Measurements from ENCODE around the gene NCF4.

NCF4 gene

GRCh38 chr22:36838119-36839030, 22.4 kb upstream of the NCF4 start:
- no peak for DNase-seq

GRCh38 chr22:36839356-36840073, 21.3 kb upstream of the NCF4 start:
- DNase-seq, result no peak

GRCh38 chr22:36840106-36840505, 20.7 kb upstream of the NCF4 start:
- DNase-seq, result no peak

- DNase-seq, result no peak
These were observed 14.5 kb upstream of the NCF4 start for GRCh38 chr22:36846271-36846670.

- no peak for DNase-seq
These were observed 13.9 kb upstream of the NCF4 start for GRCh38 chr22:36846949-36847348.

DNA sequence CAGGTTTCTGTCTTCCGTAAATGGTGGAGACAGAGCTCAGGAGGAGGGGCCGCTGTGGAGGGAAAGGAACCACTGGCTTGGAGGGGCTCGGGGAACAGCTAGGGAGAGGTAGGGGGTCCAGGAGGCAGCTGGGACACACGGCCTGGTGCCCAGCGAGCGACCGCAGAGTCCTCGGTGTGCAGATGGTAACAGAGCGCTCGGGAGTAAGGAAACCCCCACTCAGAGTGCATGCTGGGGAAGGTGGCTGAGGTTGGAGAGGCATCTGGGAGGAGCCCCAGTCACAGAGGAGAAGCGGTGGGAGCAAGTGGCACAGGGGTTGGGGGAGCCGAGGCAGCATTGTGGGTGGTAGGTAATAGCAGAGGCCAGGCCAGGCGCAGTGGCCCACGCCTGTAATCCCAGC, 10.8 kb upstream of the NCF4 start:
- no peak for DNase-seq

- no peak for DNase-seq
These were observed 10.1 kb upstream of the NCF4 start for GRCh38 chr22:36850682-36851081.

GRCh38 chr22:36852056-36852973, 8.5 kb upstream of the NCF4 start:
- DNase-seq, result no peak

GRCh38 chr22:36853407-36854099, 7.3 kb upstream of the NCF4 start:
- peak; percentile 87 to 90 for DNase-seq

- no peak for DNase-seq
These were observed 5.3 kb upstream of the NCF4 start for GRCh38 chr22:36855478-36855877.

DNA sequence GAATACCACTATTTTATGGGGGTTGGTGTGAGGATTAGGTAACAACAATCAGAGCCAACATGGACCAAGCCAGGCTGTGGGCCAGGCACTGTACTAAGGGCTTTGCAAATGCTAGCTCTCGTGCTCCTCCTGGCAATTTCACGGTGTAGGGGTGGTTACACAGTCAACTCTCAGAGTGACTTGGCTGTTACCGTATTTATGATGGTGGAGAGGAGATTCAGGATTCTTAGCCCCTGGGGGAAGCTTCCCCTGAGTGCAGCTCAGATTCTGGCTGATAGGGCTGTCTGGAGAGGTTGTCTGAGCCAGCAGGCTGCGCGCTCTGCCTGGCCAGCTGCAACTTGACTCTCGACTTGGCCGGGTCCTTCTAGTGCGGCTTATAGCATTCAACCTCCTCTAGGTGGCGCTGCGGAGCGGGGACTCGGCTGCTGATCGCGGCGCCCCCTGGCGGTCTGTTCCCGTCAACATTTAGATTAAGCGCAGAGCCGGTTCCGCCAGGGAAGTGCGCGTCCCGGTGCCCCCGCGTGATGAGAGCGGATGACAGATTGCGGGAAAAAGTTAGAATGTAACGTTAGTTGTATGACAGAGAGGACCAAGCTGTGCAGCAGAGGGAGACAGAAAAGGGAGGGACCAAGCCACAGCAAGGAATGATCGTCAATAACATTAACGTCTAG, 4.5 kb upstream of the NCF4 start:
- DNase-seq, result peak; percentile 87 to 91

- no peak for DNase-seq
These were observed 4.0 kb upstream of the NCF4 start for GRCh38 chr22:36856792-36857135.

GRCh38 chr22:36858156-36858555, 2.6 kb upstream of the NCF4 start:
- DNase-seq, result no peak

DNA sequence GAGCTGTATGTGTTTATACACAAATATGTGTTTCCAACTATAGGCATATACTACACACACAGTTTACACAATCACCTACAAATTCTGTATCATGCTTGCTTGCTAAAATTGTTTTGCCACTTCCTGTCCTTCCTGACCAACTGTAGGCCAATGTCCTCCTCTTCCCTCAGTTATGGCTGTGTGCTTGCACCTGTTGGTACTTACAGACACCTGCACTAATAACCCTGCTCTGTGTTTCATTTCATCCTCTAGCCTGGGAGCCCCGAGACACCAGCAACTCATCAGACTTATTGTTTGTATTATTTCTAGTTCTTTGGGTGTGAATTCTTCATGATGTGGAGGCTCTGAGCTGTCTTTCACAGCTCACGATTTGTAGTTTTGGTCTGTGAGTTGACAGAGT, 1.8 kb upstream of the NCF4 start:
- no peak for DNase-seq

DNA sequence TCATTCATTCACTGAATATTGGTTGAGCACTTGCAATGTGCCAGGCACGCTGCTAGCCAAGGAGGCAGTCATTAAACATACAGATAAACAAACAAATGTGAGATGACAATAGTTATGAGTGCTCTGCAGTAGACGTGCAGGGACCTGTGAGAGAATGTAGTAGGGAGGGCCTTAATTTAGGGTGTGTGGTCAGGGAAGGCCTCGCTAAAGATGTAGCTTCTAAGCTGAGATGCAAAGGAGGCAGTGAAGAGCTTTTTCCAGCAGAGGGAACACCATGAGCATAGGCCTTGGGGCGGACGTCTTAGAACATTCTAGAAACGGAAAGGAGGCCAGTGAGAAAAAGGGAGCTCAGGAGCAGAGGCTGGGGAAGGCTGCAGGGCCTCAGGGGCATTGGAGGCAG, 789 bp upstream of the NCF4 start:
- no peak for DNase-seq

DNA sequence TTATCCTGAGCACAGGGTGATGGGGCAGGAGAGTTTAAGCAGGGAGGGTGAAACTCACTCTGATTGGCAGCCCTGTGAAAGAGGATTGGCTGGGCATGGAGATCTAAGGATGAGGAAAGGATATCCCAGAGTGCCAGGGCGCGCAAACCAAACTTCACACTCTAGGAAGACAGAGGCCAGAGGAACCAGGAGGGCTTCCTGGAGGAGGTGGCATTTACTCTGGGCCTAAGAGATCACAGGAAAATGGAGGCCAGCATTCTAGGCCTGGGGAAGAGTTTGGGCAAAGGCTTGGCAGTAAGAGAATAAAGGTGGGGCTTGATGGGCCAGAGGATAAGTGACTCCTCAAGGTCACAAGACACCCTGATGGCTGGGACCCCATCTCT, 377 bp upstream of the NCF4 start:
- no peak for DNase-seq

- peak in 1 of 2 donors; percentile 39 for DNase-seq
These were observed 1.7 kb downstream of the NCF4 start for GRCh38 chr22:36862251-36863242.

GRCh38 chr22:36863281-36863680, 2.5 kb downstream of the NCF4 start:
- no peak for DNase-seq

DNA sequence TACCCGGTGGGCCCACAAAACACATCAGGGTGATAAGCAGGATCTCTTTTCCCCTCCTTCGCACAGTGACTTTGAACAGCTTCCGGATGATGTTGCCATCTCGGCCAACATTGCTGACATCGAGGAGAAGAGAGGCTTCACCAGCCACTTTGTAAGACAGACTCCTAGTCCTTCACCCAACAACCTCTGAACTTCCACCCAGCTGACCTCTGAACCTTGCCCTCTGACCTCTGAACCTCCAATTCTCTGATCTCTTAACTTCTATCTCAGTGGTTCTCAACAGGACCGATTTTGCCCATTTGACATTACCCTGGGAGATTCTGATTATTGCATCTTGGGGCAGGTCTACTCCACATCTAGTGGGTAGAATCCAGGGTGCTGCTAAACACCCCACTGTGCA, 3.2 kb downstream of the NCF4 start:
- no peak for DNase-seq

DNA sequence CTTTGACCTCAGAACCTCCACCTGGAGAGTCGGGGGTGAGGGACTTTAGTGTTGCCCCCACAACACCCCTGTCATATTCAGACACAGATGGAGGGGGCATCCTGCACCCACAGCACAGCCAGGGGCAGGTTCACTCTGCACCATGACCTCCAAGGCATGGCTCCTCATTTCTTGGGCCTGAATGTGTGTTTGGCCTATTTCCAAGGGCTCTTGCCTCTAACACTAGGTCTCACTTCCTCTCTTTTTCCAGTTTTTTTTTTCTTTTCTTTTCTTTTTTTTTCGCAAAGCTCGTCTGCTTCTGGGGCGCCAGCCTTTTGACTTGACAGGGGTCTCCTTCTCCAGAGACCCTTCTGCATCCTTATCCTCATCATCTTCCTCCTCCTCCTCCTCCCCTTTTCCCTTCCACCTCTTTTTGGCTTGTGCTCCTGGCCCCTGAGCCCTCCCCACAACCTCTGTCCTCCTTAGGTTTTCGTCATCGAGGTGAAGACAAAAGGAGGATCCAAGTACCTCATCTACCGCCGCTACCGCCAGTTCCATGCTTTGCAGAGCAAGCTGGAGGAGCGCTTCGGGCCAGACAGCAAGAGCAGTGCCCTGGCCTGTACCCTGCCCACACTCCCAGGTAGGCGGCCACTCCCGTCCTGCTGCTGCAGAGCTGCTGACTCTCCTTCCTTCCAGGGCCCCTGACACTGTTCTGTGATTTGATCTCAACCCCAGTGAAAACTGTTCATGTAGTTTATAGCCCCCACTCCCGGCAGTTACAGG, 3.8 kb downstream of the NCF4 start:
- no peak for DNase-seq

Data from CD4-positive, alpha-beta T cell treated with Interleukin-1 beta for 1 hour (primary cell).